Liver (tissue), 9 donors: ENCODE results near the gene SLC24A3. TPM values are rescaled to one million over a fixed set of nuclear protein-coding genes. Genes with fewer than 3 reads are reported as not detected.

ENCODE experiments used
- DNase-seq: peaks from one replicate; pipeline ENCODE4 v3.0.0-alpha.2; 2017; ENCODE audit warnings: low spot score
- H3K27ac ChIP-seq, 2 donors: one replicate each; pipeline ENCODE4 v1.7.0; 2013; ENCODE audit warnings: inconsistent platforms in 2 of 2, low read length in 2 of 2, control low read depth in 1 of 2, low read depth in 1 of 2, mild to moderate bottlenecking in 1 of 2
- H3K27me3 ChIP-seq, 4 donors: one replicate each; pipeline versions ENCODE4 v1.6.1 to v1.7.0; 2013; ENCODE audit warnings: low read length in 3 of 4, inconsistent platforms in 1 of 4, mild to moderate bottlenecking in 1 of 4, moderate library complexity in 1 of 4; ENCODE audit not compliant: control insufficient read depth in 4 of 4, insufficient read depth in 4 of 4
- H3K36me3 ChIP-seq, 4 donors: one replicate each; pipeline versions ENCODE4 v1.6.1 to v1.7.0; 2013; ENCODE audit warnings: low read length in 3 of 4, mild to moderate bottlenecking in 3 of 4, low read depth in 1 of 4, moderate library complexity in 1 of 4; ENCODE audit not compliant: control insufficient read depth in 4 of 4, insufficient read depth in 3 of 4
- H3K4me1 ChIP-seq, 4 donors: one replicate each; pipeline versions ENCODE4 v1.6.1 to v1.7.0; 2013; ENCODE audit warnings: low read length in 3 of 4, mild to moderate bottlenecking in 3 of 4, moderate library complexity in 1 of 4; ENCODE audit not compliant: control insufficient read depth in 4 of 4, insufficient read depth in 4 of 4
- H3K4me3 ChIP-seq, 3 donors: one replicate each; pipeline versions ENCODE4 v1.6.1 to v1.7.0; 2013; ENCODE audit warnings: low read length in 3 of 3, control low read depth in 1 of 3, low read depth in 1 of 3, mild to moderate bottlenecking in 1 of 3
- H3K9ac ChIP-seq, 2 donors: one replicate each; pipeline ENCODE4 v1.7.0; 2013; ENCODE audit warnings: low read length in 2 of 2, mild to moderate bottlenecking in 2 of 2, moderate library complexity in 2 of 2, control low read depth in 1 of 2, low read depth in 1 of 2
- H3K9me3 ChIP-seq, 4 donors: one replicate each; pipeline versions ENCODE4 v1.6.1 to v1.7.0; 2013; ENCODE audit warnings: low read length in 3 of 4; ENCODE audit not compliant: control insufficient read depth in 4 of 4
- EGR1 ChIP-seq, 2 donors: IDR thresholded peaks; 2 replicates each; pipeline ENCODE4 v1.6.1; 2016 to 2018; ENCODE audit warnings: antibody characterized with exemption in 2 of 2, low read depth in 2 of 2
- FOXA1 ChIP-seq: IDR thresholded peaks from 2 replicates; pipeline ENCODE4 v1.6.1; 2016; ENCODE audit warnings: antibody characterized with exemption
- FOXA2 ChIP-seq: IDR thresholded peaks from 2 replicates; pipeline ENCODE4 v1.6.1; 2016; ENCODE audit warnings: antibody characterized with exemption
- HNF4A ChIP-seq, 2 donors: conservative IDR thresholded peaks; 2 replicates each; pipeline ENCODE4 v1.6.1; 2016; ENCODE audit warnings: antibody characterized with exemption in 2 of 2, mild to moderate bottlenecking in 2 of 2
- JUND ChIP-seq, 2 donors: IDR thresholded peaks; 2 replicates each; pipeline ENCODE4 v1.6.1; 2016; ENCODE audit warnings: antibody characterized with exemption in 2 of 2
- NR2F2 ChIP-seq: IDR thresholded peaks from 2 replicates; pipeline ENCODE4 v1.6.1; 2016; ENCODE audit warnings: antibody characterized with exemption
- RAD21 ChIP-seq, 2 donors: IDR thresholded peaks; 2 replicates each; pipeline ENCODE4 v1.6.1; 2016; ENCODE audit warnings: antibody characterized with exemption in 2 of 2, mild to moderate bottlenecking in 2 of 2
- RXRA ChIP-seq, 2 donors: IDR thresholded peaks; 2 replicates each; pipeline ENCODE4 v1.6.1; 2017 to 2018; ENCODE audit warnings: antibody characterized with exemption in 2 of 2, mild to moderate bottlenecking in 1 of 2
- SP1 ChIP-seq: IDR thresholded peaks from 2 replicates; pipeline ENCODE4 v1.6.1; 2018; ENCODE audit warnings: antibody characterized with exemption, mild to moderate bottlenecking
- TAF1 ChIP-seq: conservative IDR thresholded peaks from 2 replicates; pipeline ENCODE4 v1.6.1; 2016; ENCODE audit warnings: antibody characterized with exemption, mild to moderate bottlenecking
- YY1 ChIP-seq: IDR thresholded peaks from 2 replicates; pipeline ENCODE4 v1.6.1; 2016; ENCODE audit warnings: antibody characterized with exemption, mild to moderate bottlenecking
- WGBS: extraction: QIAGEN DNeasy Blood & Tissue Kit; methylation state at CpG from one replicate; pipeline ENCODE4 v1.1.7; 2013; 5-methylcytosine and 5-hydroxymethylcytosine counted together
- polyA plus RNA-seq, 2 donors: library from polyadenylated mRNA; stranded (reverse) in 1 of 2; unstranded in 1 of 2; fragments of 200-250 nt in 1 of 2; fragments of >200 nt in 1 of 2; fragmentation: Nextera tagmentation in 1 of 2; extraction: Ambion mirVana in 1 of 2; gene quantifications; one replicate each; pipeline versions ENCODE4 v1.2.1 to v1.2.3, GENCODE V29; 2013 to 2015
- total RNA-seq, 2 donors: library from RNA; depleted of rRNA; stranded (reverse); fragments of >200 nt; gene quantifications; one replicate each; pipeline ENCODE4 v1.2.3, GENCODE V29; 2014
- TF ChIP-seq, protein P1 (sequence below): IDR thresholded peaks from 2 replicates; pipeline ENCODE4 v1.6.1; 2016; ENCODE audit warnings: antibody characterized with exemption, mild to moderate bottlenecking
- TF ChIP-seq, protein P2 (sequence below): IDR thresholded peaks from 2 replicates; pipeline ENCODE4 v1.6.1; 2016; ENCODE audit warnings: antibody characterized with exemption
- donor health status: healthy.
- donor health status: healthy.
- donor health status: healthy.
- donor health status: healthy.
- donor health status: healthy.

Gene SLC24A3
- total and polyA plus RNA-seq, 4 donors = 0.28 to 1.8 (median 0.46) TPM

DNA sequence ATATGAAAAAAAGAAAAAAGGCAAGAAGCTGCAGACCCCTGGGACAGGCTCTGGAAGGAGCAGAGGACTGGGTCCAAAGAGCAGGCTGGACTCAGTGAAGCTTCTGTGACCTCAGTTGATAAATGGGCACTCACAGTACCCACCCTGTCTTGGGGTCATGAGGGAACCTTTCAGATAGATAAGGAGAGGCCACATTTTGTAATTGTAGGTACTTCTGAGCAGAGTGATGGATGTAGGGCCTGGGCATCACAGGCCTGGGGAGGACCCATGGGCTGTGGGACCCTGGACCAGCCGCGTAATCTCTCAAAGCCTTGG lies 79.3 kb downstream of the SLC24A3 start:
- Histone ChIP-seq H3K9ac (no peak overlapping the region), H3K4me1 (no peaks in the 10 kb centered on the region), H3K4me3 (no peak overlapping the region), H3K36me3 (no peaks in the 10 kb centered on the region), H3K27ac (no peak overlapping the region), H3K27me3 (no peaks in the 10 kb centered on the region), H3K9me3 (peaks cover 0 to 3% (median 0%) of the 10 kb centered on the region in 4 donors)
- 96% methylated on average over 2 of the region's 2 CpGs for WGBS
- no peak for DNase-seq
- TF ChIP-seq HNF4A (conservative IDR thresholded peaks at IDR 0.05) (no peak), FOXA2 (no peak)
- TF ChIP-seq, protein P1, sequence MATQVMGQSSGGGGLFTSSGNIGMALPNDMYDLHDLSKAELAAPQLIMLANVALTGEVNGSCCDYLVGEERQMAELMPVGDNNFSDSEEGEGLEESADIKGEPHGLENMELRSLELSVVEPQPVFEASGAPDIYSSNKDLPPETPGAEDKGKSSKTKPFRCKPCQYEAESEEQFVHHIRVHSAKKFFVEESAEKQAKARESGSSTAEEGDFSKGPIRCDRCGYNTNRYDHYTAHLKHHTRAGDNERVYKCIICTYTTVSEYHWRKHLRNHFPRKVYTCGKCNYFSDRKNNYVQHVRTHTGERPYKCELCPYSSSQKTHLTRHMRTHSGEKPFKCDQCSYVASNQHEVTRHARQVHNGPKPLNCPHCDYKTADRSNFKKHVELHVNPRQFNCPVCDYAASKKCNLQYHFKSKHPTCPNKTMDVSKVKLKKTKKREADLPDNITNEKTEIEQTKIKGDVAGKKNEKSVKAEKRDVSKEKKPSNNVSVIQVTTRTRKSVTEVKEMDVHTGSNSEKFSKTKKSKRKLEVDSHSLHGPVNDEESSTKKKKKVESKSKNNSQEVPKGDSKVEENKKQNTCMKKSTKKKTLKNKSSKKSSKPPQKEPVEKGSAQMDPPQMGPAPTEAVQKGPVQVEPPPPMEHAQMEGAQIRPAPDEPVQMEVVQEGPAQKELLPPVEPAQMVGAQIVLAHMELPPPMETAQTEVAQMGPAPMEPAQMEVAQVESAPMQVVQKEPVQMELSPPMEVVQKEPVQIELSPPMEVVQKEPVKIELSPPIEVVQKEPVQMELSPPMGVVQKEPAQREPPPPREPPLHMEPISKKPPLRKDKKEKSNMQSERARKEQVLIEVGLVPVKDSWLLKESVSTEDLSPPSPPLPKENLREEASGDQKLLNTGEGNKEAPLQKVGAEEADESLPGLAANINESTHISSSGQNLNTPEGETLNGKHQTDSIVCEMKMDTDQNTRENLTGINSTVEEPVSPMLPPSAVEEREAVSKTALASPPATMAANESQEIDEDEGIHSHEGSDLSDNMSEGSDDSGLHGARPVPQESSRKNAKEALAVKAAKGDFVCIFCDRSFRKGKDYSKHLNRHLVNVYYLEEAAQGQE = no peak

DNA sequence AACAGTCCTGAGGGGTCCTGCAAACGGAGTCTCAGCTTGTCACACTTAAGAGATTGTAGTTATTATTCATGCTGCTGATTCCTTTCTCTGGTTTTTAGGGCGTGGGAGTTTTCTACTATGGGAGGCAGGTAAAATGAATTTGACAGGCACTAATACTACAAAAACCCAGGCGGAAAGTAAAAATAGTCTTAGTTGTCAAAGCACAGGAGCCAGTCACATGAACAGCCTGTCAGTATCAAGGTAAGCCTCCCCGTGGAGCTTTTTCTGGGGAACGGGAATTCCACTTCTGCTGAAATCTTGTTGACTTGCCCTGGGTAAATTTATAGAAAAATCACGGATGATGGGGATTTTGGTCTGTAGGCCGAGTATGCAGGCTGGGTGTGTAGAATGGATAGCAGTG lies 79.8 kb downstream of the SLC24A3 start:
- Histone ChIP-seq H3K27ac (no peak overlapping the region), H3K9ac (no peak overlapping the region), H3K9me3 (peaks cover 0 to 3% (median 0%) of the 10 kb centered on the region in 4 donors), H3K4me3 (no peak overlapping the region), H3K27me3 (no peaks in the 10 kb centered on the region), H3K4me1 (no peaks in the 10 kb centered on the region), H3K36me3 (no peaks in the 10 kb centered on the region)
- 89% methylated on average over 7 of the region's 7 CpGs for WGBS
- DNase-seq = no peak
- TF ChIP-seq EGR1 (IDR thresholded peaks at IDR 0.05; ENCODE audit: low read depth in 2 of 2) = no peak
- no peak for TF ChIP-seq FOXA2
- TF ChIP-seq, protein P2, sequence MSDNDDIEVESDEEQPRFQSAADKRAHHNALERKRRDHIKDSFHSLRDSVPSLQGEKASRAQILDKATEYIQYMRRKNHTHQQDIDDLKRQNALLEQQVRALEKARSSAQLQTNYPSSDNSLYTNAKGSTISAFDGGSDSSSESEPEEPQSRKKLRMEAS = no peak
- no peak for TF ChIP-seq NR2F2
- TF ChIP-seq, protein P1 = no peak
- no peak for TF ChIP-seq RXRA (IDR thresholded peaks at IDR 0.05)
- no peak for TF ChIP-seq TAF1
- no peak for TF ChIP-seq JUND (IDR thresholded peaks at IDR 0.05)
- TF ChIP-seq RAD21 (IDR thresholded peaks at IDR 0.05) = no peak
- TF ChIP-seq SP1 = no peak
- TF ChIP-seq FOXA1 = no peak

DNA sequence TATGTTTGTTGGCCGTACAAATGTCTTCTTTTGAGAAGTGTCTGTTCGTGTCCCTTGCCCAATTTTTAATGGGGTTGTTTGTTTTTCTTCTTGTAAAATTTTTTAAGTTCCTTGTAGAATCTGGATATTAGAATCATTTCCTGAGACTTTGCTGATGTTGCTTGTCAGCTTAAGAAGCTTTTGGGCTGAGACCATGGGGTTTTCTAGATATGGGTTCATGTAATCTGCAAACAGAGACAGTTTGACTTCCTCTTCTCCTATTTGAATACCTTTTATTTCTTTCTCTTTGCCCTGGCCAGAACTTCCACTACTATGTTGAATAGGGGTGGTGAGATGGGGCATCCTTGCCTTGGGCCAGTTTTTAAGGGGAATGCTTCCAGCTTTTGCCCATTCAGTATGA lies 82.6 kb downstream of the SLC24A3 start:
- no peak for TF ChIP-seq YY1
- no peak for TF ChIP-seq JUND (IDR thresholded peaks at IDR 0.05)
- no peak for TF ChIP-seq FOXA1
- WGBS = 73% methylated on average over 2 of the region's 2 CpGs
- Histone ChIP-seq H3K9me3 (peaks cover 0 to 9% (median under 1%) of the 10 kb centered on the region in 4 donors), H3K4me1 (no peaks in the 10 kb centered on the region), H3K4me3 (no peak overlapping the region), H3K9ac (no peak overlapping the region), H3K36me3 (no peaks in the 10 kb centered on the region), H3K27me3 (peaks cover 0 to 3% (median 0%) of the 10 kb centered on the region in 4 donors), H3K27ac (no peak overlapping the region)
- DNase-seq = no peak
